GM20000 (cell line): ENCODE data around the gene GDNF.

Experiments used
- DNase-seq: peaks from one replicate; pipeline ENCODE4 v3.0.0; 2012; ENCODE audit warnings: low spot score
- TF ChIP-seq, protein P1 (sequence below): IDR thresholded peaks from 2 replicates; pipeline ENCODE4 v1.5.1; 2012; ENCODE audit warnings: mild to moderate bottlenecking, control low read depth; ENCODE audit errors: extremely low read depth, missing control alignments

GDNF gene

DNA sequence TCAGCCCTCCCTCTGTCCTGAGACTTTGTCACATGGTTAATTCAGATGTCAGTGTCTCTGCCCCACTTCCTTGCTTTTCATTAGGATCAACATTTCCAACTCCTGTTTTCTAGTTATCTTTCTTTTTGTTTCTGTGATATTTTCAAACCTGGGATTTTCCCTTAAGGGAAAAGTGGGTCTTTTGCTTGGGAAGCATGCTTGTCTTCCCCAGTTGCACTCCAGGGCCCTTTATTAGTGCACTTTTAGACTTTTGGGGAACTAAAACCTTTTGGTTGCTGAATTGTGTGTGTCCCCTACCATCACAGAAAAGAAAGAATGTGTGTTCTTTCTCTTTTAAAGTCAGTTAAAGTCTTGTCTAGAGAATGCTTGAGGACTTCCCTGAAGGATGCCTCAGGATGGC, 18.4 kb upstream of the GDNF start:
- TF ChIP-seq, protein P1, sequence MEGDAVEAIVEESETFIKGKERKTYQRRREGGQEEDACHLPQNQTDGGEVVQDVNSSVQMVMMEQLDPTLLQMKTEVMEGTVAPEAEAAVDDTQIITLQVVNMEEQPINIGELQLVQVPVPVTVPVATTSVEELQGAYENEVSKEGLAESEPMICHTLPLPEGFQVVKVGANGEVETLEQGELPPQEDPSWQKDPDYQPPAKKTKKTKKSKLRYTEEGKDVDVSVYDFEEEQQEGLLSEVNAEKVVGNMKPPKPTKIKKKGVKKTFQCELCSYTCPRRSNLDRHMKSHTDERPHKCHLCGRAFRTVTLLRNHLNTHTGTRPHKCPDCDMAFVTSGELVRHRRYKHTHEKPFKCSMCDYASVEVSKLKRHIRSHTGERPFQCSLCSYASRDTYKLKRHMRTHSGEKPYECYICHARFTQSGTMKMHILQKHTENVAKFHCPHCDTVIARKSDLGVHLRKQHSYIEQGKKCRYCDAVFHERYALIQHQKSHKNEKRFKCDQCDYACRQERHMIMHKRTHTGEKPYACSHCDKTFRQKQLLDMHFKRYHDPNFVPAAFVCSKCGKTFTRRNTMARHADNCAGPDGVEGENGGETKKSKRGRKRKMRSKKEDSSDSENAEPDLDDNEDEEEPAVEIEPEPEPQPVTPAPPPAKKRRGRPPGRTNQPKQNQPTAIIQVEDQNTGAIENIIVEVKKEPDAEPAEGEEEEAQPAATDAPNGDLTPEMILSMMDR: no peak
- DNase-seq: no peak

DNA sequence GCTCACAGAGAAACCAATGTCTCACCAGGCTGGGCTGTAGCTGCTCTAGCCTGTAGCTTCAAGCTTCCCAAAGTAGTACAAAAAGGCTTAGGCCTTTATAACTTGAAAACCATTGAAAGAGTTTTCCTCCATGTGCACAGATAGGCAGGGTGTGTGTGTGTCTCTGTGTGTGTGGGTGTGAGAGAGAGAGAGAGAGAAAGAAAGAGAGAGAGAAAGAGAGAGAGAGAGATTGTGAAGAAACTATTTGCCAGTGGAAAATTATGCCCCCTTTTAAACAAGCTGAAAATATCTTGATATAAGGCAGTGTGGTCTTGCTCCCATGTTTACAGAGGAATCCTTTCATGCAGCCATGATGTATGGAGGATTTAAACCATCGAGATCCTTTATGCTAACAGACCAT, 17.9 kb upstream of the GDNF start:
- DNase-seq: no peak
- TF ChIP-seq, protein P1: no peak

DNA sequence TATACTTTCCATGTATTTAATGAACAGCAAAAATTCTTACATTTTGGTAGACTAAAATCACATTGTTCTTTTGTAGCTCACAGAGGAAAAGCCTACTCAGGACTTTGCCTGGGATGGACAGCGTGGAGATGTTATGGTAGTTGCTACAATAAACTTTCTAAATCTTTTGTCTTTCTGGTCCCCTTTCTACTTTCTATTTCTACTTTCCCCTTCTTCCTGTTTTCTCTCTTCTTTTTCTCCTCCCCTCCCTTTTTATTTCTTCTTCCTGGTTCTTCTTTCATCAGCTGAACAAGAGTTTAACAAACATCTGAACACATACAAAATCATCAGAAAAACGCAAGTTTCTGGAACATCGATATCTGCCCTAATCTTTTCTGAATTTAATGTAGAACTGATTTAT, 15.6 kb upstream of the GDNF start:
- TF ChIP-seq, protein P1: no peak
- DNase-seq: no peak

DNA sequence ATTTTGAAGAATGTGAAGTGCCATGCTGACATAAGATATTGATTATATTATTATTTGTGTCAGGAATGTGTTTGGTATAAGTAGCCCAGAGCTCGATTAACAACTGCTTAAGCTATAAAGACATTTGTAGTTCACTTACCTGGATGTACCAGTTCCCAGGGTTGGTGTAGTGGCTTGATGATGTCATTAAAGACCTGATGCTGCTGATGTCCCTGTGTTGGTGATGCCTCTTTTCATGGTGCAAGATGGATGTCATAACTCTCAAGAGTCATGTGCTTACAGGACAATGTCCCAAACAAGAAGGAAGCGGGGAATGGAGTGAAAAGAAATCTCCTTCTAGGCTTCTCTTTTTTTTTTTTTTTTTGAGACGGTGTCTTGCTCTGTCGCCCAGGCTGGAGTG, 11.5 kb upstream of the GDNF start:
- TF ChIP-seq, protein P1: no peak
- DNase-seq: no peak

DNA sequence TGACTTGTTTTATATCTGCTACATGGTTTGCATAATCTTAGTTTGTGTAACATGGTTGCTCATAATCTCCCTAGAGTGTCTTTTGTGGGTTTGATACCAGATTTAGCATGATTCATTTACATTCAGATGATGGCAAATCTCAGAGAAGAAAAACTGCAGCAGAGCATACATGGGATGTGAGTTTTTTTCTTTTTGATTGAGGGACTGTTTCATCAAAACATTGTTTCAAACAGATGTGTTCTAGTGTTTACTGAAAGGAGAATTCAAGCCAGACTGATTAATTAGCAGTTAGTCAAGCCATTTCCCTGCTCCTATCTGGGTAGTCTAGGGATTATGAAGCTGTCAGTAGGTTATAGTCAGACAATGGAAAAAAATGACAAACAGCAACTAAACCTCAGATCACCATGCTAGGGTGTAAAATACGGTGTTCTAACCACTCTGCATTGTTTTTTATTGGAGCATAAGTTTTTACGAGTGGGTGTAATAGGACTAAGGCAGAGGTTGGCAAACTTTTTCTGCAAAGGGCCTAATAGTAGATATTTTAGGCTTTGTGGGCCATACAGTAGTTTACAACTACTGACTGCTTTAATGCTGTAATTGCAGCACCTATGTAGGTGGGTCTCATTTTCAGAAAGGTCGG, 10.5 kb upstream of the GDNF start:
- TF ChIP-seq, protein P1: no peak
- DNase-seq: no peak

DNA sequence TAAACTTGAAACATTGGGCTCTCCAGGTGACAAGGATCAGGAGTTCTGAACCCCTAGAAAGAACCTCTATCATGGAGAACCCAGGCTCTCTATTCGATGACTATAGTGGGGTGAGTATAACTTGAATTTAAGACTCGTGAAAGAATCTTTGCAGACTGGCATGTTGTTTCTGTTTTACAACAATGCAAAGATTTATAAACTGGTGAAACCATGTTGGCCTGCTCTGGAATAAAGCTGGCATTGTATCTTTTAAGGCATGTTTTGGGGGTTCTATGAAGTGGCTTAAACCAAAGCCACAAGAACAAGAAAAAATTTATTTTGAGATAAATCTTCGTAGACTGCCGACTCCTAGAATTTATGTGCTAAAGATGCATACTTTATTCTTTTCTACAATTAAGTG, 9.8 kb upstream of the GDNF start:
- DNase-seq: no peak
- TF ChIP-seq, protein P1: no peak

DNA sequence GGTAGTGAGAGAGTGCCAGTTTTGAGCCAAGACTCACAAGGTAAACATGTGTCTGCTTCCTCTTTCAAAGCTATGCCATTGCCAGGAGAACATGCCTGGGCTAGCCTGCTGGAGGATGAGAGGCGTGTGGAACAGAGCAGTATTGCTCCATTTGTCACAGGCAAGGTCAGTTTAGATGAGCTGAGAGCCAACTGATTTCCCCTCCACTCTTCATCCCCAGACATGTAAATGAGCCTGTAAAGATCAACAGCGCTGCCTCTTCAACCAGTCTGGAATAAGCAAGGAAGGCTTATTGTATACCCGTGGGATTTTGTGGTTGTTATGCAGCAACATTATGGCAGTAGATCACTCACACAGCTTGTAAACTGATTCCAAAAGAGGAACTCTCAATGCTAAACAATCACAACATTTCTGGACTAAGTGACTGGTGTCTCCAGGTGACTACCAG, 8.2 kb upstream of the GDNF start:
- DNase-seq: no peak

More for the DNA sequence above, 8.2 kb upstream of the GDNF start:
- TF ChIP-seq, protein P1: no peak
